ENCODE data around the gene CAMK2N2.

The CAMK2N2 gene

DNA sequence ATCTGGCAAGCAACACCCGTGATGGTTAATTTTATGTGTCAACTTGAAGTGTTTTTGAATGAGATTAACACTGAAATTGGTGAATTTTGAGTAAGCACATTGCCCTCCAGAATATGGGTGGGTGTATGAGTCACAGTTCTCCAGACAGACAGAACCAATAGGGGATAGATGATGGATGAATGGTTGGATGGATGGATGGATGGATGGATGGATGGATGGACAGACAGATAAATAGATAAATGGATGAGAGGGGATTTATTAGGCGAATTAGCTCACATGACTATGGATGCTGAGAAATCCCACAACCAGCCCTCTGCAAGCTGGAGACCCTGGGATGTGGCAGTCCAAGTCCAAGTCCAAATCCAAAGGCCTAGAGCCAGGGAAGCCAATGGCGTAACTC lies 37.4 kb downstream of the CAMK2N2 start:
- DNase-seq (ENCODE audit: low read depth in 2 of 2, low spot score in 1 of 2), result no peak

DNA sequence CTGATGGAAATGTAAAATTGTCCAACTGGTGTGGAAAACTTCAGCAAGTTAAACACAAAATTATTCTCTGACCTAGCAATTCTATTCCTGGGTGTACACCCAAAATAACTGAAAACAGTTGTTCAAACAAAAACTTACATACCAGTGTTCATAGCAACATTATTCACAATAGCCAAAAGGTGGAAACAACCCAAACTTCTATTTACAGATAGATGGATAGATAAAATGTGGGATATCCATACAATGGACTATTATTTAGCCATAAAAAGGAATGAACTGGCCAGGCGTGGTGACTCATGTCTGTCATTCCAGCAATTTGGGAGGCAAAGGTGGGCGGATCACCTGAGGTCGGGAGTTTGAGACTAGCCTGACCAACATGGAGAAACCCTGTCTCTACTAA lies 38.8 kb downstream of the CAMK2N2 start:
- DNase-seq (ENCODE audit: low read depth in 2 of 2, low spot score in 1 of 2), result no peak

DNA sequence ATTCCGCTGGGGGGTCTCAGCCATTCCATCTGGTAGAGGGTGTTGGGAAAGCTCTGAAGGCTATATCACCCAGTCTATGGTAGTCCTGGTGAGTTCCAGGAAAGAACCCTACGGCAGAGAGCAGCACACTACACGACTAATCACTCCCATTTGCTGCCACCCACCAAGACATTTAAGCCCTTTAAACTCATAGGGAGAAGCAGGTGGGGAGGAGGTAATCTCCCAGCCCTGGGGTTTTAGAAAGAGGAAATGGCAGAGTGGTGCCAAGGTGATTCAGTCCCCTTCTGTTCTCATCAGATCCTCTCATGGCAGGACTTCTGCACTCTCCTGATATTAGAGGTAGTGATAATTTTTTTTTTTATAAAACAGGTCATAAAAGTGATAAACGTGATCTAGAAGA lies 42.5 kb downstream of the CAMK2N2 start:
- DNase-seq (ENCODE audit: low read depth in 2 of 2, low spot score in 1 of 2), result no peak

DNA sequence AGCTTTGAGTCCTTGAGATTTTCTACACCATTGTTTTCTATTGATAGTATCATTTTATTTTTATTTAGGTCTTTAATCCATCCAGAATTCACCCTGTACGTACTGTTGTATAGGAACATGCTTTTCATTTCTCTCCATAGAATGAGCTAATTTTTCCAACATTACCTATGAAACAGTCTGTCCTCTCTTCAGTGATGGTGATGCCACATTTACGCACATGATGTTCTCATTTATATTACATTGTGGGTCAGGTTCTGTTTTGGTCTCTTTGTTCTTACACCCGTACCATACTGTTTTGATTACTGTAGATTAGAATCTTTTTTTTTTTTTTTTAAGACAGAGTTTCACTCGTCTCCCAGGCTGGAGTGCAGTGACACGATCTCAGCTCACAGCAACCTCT lies 49.6 kb downstream of the CAMK2N2 start:
- DNase-seq (ENCODE audit: low read depth in 2 of 2, low spot score in 1 of 2), result no peak

DNA sequence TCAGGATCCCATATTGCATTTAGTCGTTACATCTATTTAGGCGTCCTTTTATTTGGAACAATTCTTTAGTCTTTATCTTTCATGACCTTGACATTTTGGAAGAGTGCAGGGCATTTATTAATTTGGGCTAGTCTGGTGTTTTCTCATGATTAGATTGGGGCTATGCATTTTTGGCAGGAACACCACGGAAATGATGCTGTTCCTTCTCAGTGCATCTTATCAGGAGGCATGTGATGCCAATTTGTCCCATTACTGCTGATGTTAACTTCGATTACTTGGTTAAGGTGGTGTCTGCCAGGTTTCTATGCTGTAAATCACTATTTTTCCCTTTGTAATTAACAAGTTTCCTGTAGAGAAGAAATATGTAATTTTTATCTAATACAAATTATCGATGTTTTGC lies 50.1 kb downstream of the CAMK2N2 start:
- DNase-seq (ENCODE audit: low read depth in 2 of 2, low spot score in 1 of 2), result no peak
